A549 (cell line): ENCODE data around the gene CISH.

ENCODE experiments used
- BCL3 ChIP-seq: fragments of >200 bp; sonication (Bioruptor Twin); formaldehyde crosslinking; IDR thresholded peaks from 3 replicates; pipeline ENCODE4 v1.6.1; 2016
- CEBPB ChIP-seq, 2 experiments: fragments of >200 bp in 1 of 2; sonication (Bioruptor Twin) in 1 of 2; formaldehyde crosslinking in 1 of 2; IDR thresholded peaks; 2 replicates each; pipeline ENCODE4 v1.6.1; 2012 to 2016
- EP300 ChIP-seq, 2 experiments: fragments of >200 bp; sonication (Bioruptor Twin); formaldehyde crosslinking; IDR thresholded peaks; 2 replicates in 1 of 2; 3 replicates in 1 of 2; pipeline ENCODE4 v1.6.1; 2016 to 2017
- JUNB ChIP-seq: fragments of >200 bp; sonication (Bioruptor Twin); formaldehyde crosslinking; IDR thresholded peaks from 2 replicates; pipeline ENCODE4 v1.6.1; 2016
- POLR2A ChIP-seq: IDR thresholded peaks from 2 replicates; pipeline ENCODE4 v1.6.1; 2012; ENCODE audit warnings: mild to moderate bottlenecking, low read length
- RAD21 ChIP-seq, 2 experiments: fragments of >200 bp in 1 of 2; sonication (Bioruptor Twin) in 1 of 2; formaldehyde crosslinking in 1 of 2; IDR thresholded peaks in 1 of 2; conservative IDR thresholded peaks in 1 of 2; 2 replicates in 1 of 2; 3 replicates in 1 of 2; pipeline ENCODE4 v1.6.1; 2012 to 2018; ENCODE audit warnings: inconsistent platforms in 1 of 2
- RNF2 ChIP-seq: fragments of 200-600 bp; sonication (generic); IDR thresholded peaks from 2 replicates; pipeline ENCODE4 v1.6.1; 2016; ENCODE audit warnings: low read depth, mild to moderate bottlenecking, antibody characterized with exemption, moderate library complexity, borderline replicate concordance
- TFCP2L1 ChIP-seq: fragments of 250-450 bp; sonication (Bioruptor Pico); IDR thresholded peaks from 2 replicates; pipeline ENCODE4 v1.5.0; 2021; ENCODE audit warnings: mild to moderate bottlenecking
- USF2 ChIP-seq: fragments of 450-650 bp; IDR thresholded peaks from 2 replicates; pipeline ENCODE4 v1.6.1; 2014; ENCODE audit warnings: antibody characterized with exemption
- TF ChIP-seq, protein P1 (sequence below): fragments of 200-600 bp; sonication (generic); IDR thresholded peaks from 2 replicates; pipeline ENCODE4 v1.6.1; 2016; ENCODE audit warnings: antibody characterized with exemption, mild to moderate bottlenecking, moderate library complexity
- TF ChIP-seq, protein P2 (sequence below): fragments of >200 bp; sonication (Bioruptor Twin); formaldehyde crosslinking; IDR thresholded peaks from 3 replicates; pipeline ENCODE4 v1.5.1; 2016

DNA sequence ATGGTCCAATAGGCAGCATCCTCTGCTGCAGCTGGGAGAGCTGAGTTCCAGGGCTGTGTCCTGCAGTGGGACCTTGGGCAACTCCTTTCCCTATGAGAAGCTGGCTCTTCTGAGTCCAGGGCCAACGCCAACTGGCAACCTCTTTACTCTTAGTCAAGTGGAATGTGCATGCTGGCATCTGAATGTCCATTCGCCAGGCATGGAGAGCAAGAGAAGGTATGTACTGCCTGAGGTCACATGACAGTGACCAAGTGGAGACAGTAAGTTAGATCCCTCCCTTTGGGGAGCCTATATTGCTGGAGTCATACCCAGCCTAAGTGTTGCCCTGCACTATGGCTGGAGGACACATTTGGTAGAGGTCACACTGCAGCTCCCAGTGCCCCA is 30.1 kb downstream of the CISH start:
- TF ChIP-seq, protein P1, sequence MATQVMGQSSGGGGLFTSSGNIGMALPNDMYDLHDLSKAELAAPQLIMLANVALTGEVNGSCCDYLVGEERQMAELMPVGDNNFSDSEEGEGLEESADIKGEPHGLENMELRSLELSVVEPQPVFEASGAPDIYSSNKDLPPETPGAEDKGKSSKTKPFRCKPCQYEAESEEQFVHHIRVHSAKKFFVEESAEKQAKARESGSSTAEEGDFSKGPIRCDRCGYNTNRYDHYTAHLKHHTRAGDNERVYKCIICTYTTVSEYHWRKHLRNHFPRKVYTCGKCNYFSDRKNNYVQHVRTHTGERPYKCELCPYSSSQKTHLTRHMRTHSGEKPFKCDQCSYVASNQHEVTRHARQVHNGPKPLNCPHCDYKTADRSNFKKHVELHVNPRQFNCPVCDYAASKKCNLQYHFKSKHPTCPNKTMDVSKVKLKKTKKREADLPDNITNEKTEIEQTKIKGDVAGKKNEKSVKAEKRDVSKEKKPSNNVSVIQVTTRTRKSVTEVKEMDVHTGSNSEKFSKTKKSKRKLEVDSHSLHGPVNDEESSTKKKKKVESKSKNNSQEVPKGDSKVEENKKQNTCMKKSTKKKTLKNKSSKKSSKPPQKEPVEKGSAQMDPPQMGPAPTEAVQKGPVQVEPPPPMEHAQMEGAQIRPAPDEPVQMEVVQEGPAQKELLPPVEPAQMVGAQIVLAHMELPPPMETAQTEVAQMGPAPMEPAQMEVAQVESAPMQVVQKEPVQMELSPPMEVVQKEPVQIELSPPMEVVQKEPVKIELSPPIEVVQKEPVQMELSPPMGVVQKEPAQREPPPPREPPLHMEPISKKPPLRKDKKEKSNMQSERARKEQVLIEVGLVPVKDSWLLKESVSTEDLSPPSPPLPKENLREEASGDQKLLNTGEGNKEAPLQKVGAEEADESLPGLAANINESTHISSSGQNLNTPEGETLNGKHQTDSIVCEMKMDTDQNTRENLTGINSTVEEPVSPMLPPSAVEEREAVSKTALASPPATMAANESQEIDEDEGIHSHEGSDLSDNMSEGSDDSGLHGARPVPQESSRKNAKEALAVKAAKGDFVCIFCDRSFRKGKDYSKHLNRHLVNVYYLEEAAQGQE, result no peak
- no peak for TF ChIP-seq RAD21 (conservative IDR thresholded peaks at IDR 0.05 in 1 of 2, IDR thresholded peaks at IDR 0.05 in 1 of 2)
- TF ChIP-seq POLR2A, result no peak
- TF ChIP-seq, protein P2, sequence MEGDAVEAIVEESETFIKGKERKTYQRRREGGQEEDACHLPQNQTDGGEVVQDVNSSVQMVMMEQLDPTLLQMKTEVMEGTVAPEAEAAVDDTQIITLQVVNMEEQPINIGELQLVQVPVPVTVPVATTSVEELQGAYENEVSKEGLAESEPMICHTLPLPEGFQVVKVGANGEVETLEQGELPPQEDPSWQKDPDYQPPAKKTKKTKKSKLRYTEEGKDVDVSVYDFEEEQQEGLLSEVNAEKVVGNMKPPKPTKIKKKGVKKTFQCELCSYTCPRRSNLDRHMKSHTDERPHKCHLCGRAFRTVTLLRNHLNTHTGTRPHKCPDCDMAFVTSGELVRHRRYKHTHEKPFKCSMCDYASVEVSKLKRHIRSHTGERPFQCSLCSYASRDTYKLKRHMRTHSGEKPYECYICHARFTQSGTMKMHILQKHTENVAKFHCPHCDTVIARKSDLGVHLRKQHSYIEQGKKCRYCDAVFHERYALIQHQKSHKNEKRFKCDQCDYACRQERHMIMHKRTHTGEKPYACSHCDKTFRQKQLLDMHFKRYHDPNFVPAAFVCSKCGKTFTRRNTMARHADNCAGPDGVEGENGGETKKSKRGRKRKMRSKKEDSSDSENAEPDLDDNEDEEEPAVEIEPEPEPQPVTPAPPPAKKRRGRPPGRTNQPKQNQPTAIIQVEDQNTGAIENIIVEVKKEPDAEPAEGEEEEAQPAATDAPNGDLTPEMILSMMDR, result no peak
- TF ChIP-seq USF2, result no peak
- TF ChIP-seq JUNB, result no peak
- no peak for TF ChIP-seq EP300 (IDR thresholded peaks at IDR 0.05)
- TF ChIP-seq CEBPB (IDR thresholded peaks at IDR 0.05), result no peak
- TF ChIP-seq RNF2, result no peak
- no peak for TF ChIP-seq BCL3
- no peak for TF ChIP-seq TFCP2L1 (CRISPR knock-in tag)
